Activated naive CD4-positive, alpha-beta T cell (primary cell): ENCODE results near the gene PPP1R14C.
"Not testable (repeated sequence)": the region's sequence is repeated elsewhere in the genome, so short reads cannot be mapped to it uniquely, and the experiment has no call there.

Experiments
- DNase-seq, 4 experiments: peaks; one replicate each; lab custom pipeline; 2025; lab: John Stamatoyannopoulos, UW

PPP1R14C gene

DNA sequence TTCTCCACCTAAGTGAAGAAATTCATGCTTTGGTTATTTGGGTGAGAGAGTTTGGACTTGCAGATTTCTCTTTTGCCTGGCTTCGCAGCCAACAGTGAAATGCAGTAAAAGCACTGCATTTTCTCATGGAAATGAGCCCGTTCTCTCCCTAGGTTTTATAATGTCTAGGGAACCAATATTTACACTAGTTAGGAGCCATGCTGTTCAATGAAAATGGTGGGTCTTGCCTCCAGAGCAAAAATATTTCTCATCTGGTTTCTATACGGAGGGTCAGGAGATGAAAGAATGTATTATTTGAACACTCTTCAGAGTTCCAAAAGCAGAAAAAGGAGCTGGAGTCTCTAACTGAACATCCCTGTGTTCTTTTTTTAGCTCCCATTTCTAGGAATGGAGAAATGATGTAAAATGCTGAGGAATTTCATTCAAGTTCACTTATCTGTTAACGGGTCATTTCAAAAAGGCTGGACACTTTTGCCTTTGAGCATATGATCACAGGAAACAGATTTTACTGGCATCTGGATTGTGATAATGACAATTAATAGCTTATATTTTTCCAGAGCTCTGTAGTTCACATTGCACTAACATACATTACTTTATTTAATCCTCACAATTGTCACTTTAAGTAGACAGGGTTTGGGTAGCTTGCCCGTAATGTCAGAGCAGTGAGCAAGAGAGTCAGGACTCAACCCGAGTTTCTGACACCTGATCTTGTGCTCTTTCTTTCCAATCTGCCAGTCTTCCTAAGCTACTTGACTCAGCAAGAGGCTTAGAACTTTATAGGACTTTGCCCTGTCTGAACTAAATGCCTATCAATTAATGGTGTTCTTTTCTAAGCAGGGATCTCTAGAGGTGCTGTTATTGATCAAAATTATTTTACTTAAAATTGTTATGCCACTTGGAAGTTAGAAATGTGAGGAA is 78.0 kb downstream of the PPP1R14C start:
- no peak for DNase-seq

DNA sequence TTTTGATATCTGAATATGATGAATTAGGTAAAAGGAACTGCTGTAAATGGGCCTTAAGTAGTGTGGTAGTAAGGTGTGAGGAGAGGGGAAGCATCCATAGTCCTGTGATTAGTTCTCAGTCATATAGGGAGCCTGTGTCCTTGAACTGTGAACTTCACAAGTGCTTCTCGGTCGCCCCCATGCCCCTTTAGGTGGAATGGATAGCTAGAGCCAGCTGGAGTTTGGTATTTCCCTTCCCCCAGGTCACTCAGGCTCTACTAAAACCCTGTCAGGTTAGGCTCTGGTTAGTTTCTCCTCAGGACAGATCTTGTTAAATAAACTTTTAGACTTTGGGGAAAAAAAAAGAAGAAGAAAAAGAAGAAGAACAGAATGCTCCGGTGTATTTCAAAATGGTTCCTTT is 82.0 kb downstream of the PPP1R14C start:
- DNase-seq: no peak

DNA sequence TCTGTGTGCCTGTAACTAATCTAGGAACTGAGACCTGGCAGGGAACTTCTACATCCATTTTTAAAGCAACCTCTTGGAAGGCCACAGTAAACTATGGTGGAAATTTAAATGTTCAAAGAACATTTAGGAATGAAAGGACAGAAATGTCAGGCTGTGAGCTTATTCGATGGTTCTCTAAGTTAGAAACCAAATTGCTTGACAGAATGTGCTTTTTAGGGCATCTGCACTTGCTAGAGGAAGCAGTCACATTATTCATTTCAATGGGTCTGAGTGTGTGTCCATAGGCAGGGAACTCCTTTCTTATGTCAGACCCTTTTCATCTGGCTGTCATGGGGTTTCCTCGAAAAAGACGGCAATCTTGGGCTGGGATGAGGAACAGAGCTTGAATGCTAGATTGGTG is 84.4 kb downstream of the PPP1R14C start:
- no peak for DNase-seq

- DNase-seq: no peak
Measured at GRCh38 chr6:150228072-150228733, 85.4 kb downstream of the PPP1R14C start.

GRCh38 chr6:150229436-150230163 is 86.8 kb downstream of the PPP1R14C start:
- no peak for DNase-seq

GRCh38 chr6:150230164-150230561 is 87.3 kb downstream of the PPP1R14C start:
- no peak for DNase-seq

DNA sequence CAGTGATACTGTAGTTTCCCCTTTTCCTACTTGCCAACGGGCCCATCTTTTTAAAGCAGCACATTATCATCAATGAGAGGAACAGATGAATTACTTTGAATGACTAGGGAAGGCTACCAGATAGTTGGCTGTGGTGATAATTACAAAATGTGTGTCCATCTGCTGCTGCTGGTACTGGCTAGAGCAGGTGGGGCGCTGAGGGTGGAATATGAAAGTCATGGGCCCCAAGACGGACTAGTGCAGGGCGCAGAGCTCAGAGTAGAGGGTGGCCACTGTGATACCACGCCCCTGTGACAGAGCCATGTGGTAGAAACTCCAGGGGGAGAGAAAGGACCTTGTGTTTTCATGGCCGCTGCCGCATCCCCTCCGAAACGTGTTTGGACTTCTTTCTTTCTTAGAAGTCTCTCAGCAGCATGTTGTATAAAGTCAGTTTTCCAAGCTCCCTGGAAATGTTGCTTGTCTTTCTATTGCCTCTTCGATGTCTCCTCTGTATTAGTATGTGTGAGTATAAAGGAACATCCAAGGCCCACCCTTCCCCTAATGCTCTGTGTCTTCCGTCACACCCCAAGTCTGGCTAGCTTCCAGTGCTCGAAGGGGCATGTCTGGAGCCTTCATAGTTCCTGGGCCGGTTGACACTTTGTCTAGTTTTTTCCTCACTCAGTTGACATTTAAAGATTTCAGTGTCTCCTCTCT is 88.1 kb downstream of the PPP1R14C start:
- DNase-seq: no peak

- DNase-seq: no peak
Measured at GRCh38 chr6:150231525-150231850, 88.6 kb downstream of the PPP1R14C start.

- DNase-seq: no peak
Measured at GRCh38 chr6:150233843-150234269, 91.0 kb downstream of the PPP1R14C start.

DNA sequence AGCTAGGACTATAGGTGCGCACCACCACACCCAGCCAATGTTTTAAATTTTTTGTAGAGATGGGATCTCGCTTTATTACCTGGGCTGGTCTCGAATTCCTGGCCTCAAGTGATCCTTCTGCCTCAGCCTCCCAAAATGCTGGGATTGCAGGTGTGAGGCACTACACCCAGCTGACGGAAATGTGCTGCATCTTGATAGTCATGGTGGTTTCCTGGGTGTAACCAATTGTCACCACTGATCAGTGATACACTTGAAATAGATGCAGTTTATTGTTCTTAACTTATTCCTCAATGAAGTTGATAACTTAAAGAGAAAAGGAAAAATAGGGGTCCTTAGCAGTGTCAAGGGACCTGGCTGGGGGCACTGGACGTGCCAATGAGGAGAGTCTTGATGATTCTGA is 92.4 kb downstream of the PPP1R14C start:
- no peak for DNase-seq

DNA sequence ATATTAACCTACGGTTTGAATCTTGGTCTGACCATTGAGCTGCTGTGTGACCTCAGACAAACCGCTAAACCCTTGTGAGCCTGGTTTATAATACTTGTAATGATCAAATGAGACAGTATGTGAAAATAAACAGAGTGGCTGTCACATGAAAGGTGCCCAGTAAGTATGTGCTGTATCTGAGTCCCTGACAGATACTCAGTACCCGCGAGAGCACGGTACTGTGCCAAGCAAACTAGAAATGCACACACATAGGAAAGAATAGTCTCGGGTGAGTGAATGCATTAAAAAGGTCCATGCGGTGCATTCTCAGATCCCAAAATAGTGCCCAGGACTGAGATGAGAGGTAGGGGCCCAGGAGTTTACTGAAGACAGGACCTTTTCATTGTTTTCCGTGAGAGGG is 93.3 kb downstream of the PPP1R14C start:
- DNase-seq: no peak

GRCh38 chr6:150236544-150236943 is 93.7 kb downstream of the PPP1R14C start:
- no peak for DNase-seq

DNA sequence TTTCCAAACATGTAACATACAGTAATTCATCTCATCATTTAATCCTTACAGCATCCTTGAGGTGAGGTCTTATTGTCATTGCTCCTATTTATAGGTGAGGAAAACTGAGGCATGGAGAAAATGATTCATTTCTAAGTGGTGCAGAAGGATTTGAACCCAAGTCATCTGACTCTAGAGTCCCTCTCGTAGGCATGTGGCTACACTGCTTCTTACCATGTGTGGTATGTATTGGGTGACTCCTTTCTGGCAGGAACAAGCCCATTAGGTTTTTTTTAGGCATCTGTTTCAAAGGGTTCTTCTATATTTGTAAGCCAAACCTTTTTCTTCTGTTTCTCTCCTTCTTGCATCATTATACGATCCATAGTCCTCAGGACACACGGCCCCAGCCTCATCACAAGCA is 94.8 kb downstream of the PPP1R14C start:
- DNase-seq: no peak

GRCh38 chr6:150238336-150238741 is 95.5 kb downstream of the PPP1R14C start:
- DNase-seq: no peak

- DNase-seq: no peak
Measured at GRCh38 chr6:150238846-150239407, 96.1 kb downstream of the PPP1R14C start.

DNA sequence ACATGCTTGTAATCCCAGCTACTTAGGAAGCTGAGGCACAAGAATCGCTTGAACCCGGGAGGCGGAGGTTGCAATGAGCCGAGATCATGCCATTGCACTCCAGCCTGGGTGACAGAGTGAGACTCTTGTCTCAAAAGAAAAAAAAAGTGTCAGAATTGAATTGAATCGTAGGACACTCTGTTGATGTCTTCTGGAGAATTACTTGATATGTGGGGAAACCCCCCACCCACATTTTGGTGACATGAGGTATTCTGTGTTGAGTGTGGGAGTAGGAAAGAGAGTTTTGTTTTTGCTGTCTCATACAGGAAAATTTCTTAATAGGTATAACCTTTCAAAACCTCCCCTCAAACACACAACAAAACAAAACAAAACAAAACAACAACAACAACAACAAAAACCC is 98.9 kb downstream of the PPP1R14C start:
- DNase-seq: not testable (repeated sequence)

DNA sequence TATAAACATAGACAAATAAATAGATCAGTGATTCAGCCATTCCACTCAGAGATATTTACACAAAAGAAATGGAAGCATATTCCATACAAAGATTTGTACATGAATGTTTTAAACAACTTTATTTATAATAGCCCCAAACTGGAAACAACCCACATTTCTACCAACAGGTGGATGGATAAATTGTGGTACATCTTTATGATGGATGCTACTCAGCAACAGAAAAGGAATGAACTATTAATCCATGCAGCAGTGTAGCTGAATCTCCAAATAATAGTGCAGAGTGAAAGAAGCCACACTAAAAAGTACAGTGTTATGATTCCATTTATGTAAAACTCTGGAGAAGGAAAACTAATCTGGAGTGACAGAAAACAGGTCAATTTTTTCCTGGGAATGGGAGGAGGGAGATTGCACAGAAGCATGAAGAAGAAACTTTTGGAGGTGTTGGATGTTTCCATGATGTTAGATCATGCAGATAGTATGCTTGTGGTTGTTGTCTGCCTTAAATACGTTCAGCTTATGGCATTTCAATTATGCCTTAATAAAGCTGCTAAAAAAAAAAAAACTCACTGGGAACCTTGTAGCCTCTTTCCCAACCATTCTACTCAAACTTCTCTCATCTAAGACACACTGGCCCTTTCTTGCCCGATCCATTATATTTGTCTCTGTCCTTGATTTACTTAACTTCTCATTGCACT is 100.9 kb downstream of the PPP1R14C start:
- DNase-seq: no peak

- DNase-seq: no peak
Measured at GRCh38 chr6:150245148-150245935, 102.5 kb downstream of the PPP1R14C start.

DNA sequence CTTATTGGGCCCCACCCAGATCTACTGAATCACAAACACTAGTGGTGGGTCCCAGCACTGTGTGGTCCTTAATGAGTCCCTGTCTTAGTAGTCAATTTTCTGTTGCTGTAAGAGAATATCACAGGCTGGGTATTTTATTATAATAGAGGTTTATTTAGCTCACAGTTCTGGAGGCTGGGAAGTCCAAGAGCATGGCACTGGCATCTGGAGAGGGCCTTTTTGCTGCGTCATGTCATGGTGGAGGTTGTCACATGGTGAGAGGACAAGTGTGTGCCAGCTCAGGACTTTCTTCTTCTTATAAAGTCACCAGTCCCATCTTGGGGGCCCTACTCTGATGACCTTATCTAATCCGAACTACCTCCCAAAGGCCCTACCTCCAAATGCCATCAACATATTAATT is 105.0 kb downstream of the PPP1R14C start:
- DNase-seq: no peak

- no peak for DNase-seq
Measured at GRCh38 chr6:150248300-150248699, 105.5 kb downstream of the PPP1R14C start.
